Measurements from ENCODE around the gene CD2BP2. TPM values are rescaled to one million over a fixed set of nuclear protein-coding genes. Genes with fewer than 3 reads are reported as not detected.

The CD2BP2 gene
- total RNA-seq, 1 experiment from 2014 or later: 72.5 TPM

- no peaks in the 10 kb centered on the region for H3K27me3 ChIP-seq (replicated peaks; ENCODE audit: insufficient read depth, low read depth, low read length, poor library complexity)
- H3K27ac ChIP-seq (ENCODE audit: low read depth, low read length, poor library complexity, severe bottlenecking): no peak overlapping the region
- no peak for TF ChIP-seq CTCF (conservative IDR thresholded peaks at IDR 0.05; ENCODE audit: low read depth, low read length)
- no peak for TF ChIP-seq EZH2 (IDR thresholded peaks at IDR 0.05; ENCODE audit: borderline replicate concordance, low read depth, low read length, poor library complexity, severe bottlenecking)
- intact Hi-C loops (cut with micrococcal nuclease; ENCODE audit: unreplicated experiment): no loop called here
- DNase-seq (ENCODE audit: low spot score): no peak
- no TSS peak for BruUV-seq (replicated peaks)
- H3K9me3 ChIP-seq (ENCODE audit: low read depth, low read length, poor library complexity, severe bottlenecking): no peaks in the 10 kb centered on the region
- peaks cover 21% of the 10 kb centered on the region for H3K36me3 ChIP-seq (ENCODE audit: insufficient read depth, low read length, poor library complexity, severe bottlenecking)
- POLR2A ChIA-PET (ENCODE audit: low non-redundant PET): no interaction called here
- CTCF ChIA-PET: interaction anchor here (0.5 kb wide), 1 partner anchor 16 kb away, joined by 7 read pairs; no protein-coding TSS in a partner anchor
- H3K4me1 ChIP-seq (ENCODE audit: insufficient read depth, low read length, poor library complexity, severe bottlenecking): no peaks in the 10 kb centered on the region
- no peak overlapping the region for H3K4me3 ChIP-seq (ENCODE audit: low read depth, low read length, poor library complexity, severe bottlenecking)
Observed at GRCh38 chr16:30365200-30365599, 10.1 kb upstream of the CD2BP2 start.

- Histone ChIP-seq H3K4me1 (ENCODE audit: insufficient read depth, low read length, poor library complexity, severe bottlenecking) (no peaks in the 10 kb centered on the region), H3K27ac (ENCODE audit: low read depth, low read length, poor library complexity, severe bottlenecking) (no peak overlapping the region), H3K4me3 (ENCODE audit: low read depth, low read length, poor library complexity, severe bottlenecking) (no peak overlapping the region), H3K9me3 (ENCODE audit: low read depth, low read length, poor library complexity, severe bottlenecking) (no peaks in the 10 kb centered on the region), H3K27me3 (replicated peaks; ENCODE audit: insufficient read depth, low read depth, low read length, poor library complexity) (no peaks in the 10 kb centered on the region), H3K36me3 (ENCODE audit: insufficient read depth, low read length, poor library complexity, severe bottlenecking) (peaks cover 31% of the 10 kb centered on the region)
- ChIA-PET POLR2A (ENCODE audit: low non-redundant PET) (no interaction called here), CTCF (no interaction called here)
- no TSS peak for BruUV-seq (replicated peaks)
- DNase-seq (ENCODE audit: low spot score): no peak
- intact Hi-C loops (cut with micrococcal nuclease; ENCODE audit: unreplicated experiment): no loop called here
- TF ChIP-seq EZH2 (IDR thresholded peaks at IDR 0.05; ENCODE audit: borderline replicate concordance, low read depth, low read length, poor library complexity, severe bottlenecking) (no peak), CTCF (conservative IDR thresholded peaks at IDR 0.05; ENCODE audit: low read depth, low read length) (no peak)
Observed at GRCh38 chr16:30361180-30361579, 6.1 kb upstream of the CD2BP2 start.

- Histone ChIP-seq H3K27me3 (replicated peaks; ENCODE audit: insufficient read depth, low read depth, low read length, poor library complexity) (no peaks in the 10 kb centered on the region), H3K36me3 (ENCODE audit: insufficient read depth, low read length, poor library complexity, severe bottlenecking) (peaks cover 21% of the 10 kb centered on the region), H3K27ac (ENCODE audit: low read depth, low read length, poor library complexity, severe bottlenecking) (no peak overlapping the region), H3K4me1 (ENCODE audit: insufficient read depth, low read length, poor library complexity, severe bottlenecking) (peaks cover 7% of the 10 kb centered on the region), H3K9me3 (ENCODE audit: low read depth, low read length, poor library complexity, severe bottlenecking) (no peaks in the 10 kb centered on the region), H3K4me3 (ENCODE audit: low read depth, low read length, poor library complexity, severe bottlenecking) (no peak overlapping the region)
- ChIA-PET POLR2A (ENCODE audit: low non-redundant PET) (interaction anchor here (0.6 kb wide), 1 partner anchor 559 kb away, joined by 3 read pairs; no protein-coding TSS in a partner anchor), CTCF (no interaction called here)
- BruUV-seq (replicated peaks): no TSS peak
- no peak for TF ChIP-seq EZH2 (IDR thresholded peaks at IDR 0.05; ENCODE audit: borderline replicate concordance, low read depth, low read length, poor library complexity, severe bottlenecking)
- no peak for TF ChIP-seq CTCF (conservative IDR thresholded peaks at IDR 0.05; ENCODE audit: low read depth, low read length)
- intact Hi-C loops (cut with micrococcal nuclease; ENCODE audit: unreplicated experiment): no loop called here
- no peak for DNase-seq (ENCODE audit: low spot score)
Observed at GRCh38 chr16:30359871-30360170, 4.7 kb upstream of the CD2BP2 start.

Measured in A673 (cell line).